GM12873 (cell line): ENCODE data around the gene FAM222A.

Experiments
- CTCF ChIP-seq: IDR thresholded peaks from 2 replicates; pipeline ENCODE4 v1.5.1; 2012; ENCODE audit warnings: low read depth, mild to moderate bottlenecking, moderate library complexity, low read length, control low read depth; ENCODE audit not compliant: insufficient read depth; ENCODE audit errors: missing control alignments

Gene FAM222A

GRCh38 chr12:109811624-109811995, 98.0 kb downstream of the FAM222A start:
- TF ChIP-seq CTCF: no peak

- TF ChIP-seq CTCF: no peak
Observed at GRCh38 chr12:109813810-109814416, 100.3 kb downstream of the FAM222A start.

- TF ChIP-seq CTCF: no peak
Observed at GRCh38 chr12:109814600-109815150, 101.0 kb downstream of the FAM222A start.

GRCh38 chr12:109815225-109815624, 101.6 kb downstream of the FAM222A start:
- TF ChIP-seq CTCF: no peak

- TF ChIP-seq CTCF: no peak
Observed at GRCh38 chr12:109815757-109816617, 102.4 kb downstream of the FAM222A start.

GRCh38 chr12:109816870-109817269, 103.2 kb downstream of the FAM222A start:
- no peak for TF ChIP-seq CTCF

- no peak for TF ChIP-seq CTCF
Observed at GRCh38 chr12:109817627-109818231, 104.1 kb downstream of the FAM222A start.
